ENCODE results near the gene NDC1.

Gene NDC1

GRCh38 chr1:53727461-53728092, 110.5 kb downstream of the NDC1 start:
- no peak for ATAC-seq
- TF ChIP-seq ZFP3 (CRISPR knock-in tag; IDR thresholded peaks at IDR 0.05) (no peak), TSHZ2 (CRISPR knock-in tag; IDR thresholded peaks at IDR 0.05) (no peak)

GRCh38 chr1:53726009-53726600, 112.0 kb downstream of the NDC1 start:
- TF ChIP-seq ZFP30 (CRISPR knock-in tag; IDR thresholded peaks at IDR 0.05) (no peak), PATZ1 (CRISPR knock-in tag; IDR thresholded peaks at IDR 0.05; ENCODE audit: borderline replicate concordance) (no peak), ESRRG (CRISPR knock-in tag; IDR thresholded peaks at IDR 0.05) (no peak), ZNF8 (CRISPR knock-in tag; IDR thresholded peaks at IDR 0.05) (no peak), CSRNP3 (CRISPR knock-in tag; IDR thresholded peaks at IDR 0.05) (no peak), ZFP3 (CRISPR knock-in tag; IDR thresholded peaks at IDR 0.05) (no peak)
- ATAC-seq = no peak

- TF ChIP-seq BACH2 (CRISPR knock-in tag; IDR thresholded peaks at IDR 0.05; ENCODE audit: borderline replicate concordance) = no peak
- no peak for TF ChIP-seq RARB (CRISPR knock-in tag; IDR thresholded peaks at IDR 0.05)
- no peak for TF ChIP-seq TSHZ2 (CRISPR knock-in tag; IDR thresholded peaks at IDR 0.05)
- no peak for TF ChIP-seq GLIS3 (CRISPR knock-in tag; IDR thresholded peaks at IDR 0.05)
- no peak for TF ChIP-seq POU6F1 (CRISPR knock-in tag; IDR thresholded peaks at IDR 0.05; ENCODE audit: borderline replicate concordance, low read depth)
- no peak for TF ChIP-seq CSRNP3 (CRISPR knock-in tag; IDR thresholded peaks at IDR 0.05)
- TF ChIP-seq CREB5 (CRISPR knock-in tag; IDR thresholded peaks at IDR 0.05; ENCODE audit: low read depth) = no peak
- TF ChIP-seq ZNF565 (CRISPR knock-in tag; conservative IDR thresholded peaks at IDR 0.05; ENCODE audit: low read depth) = no peak
- TF ChIP-seq ZNF8 (CRISPR knock-in tag; IDR thresholded peaks at IDR 0.05) = no peak
- no peak for TF ChIP-seq ZFP30 (CRISPR knock-in tag; IDR thresholded peaks at IDR 0.05)
- TF ChIP-seq ARNTL (CRISPR knock-in tag; IDR thresholded peaks at IDR 0.05; ENCODE audit: borderline replicate concordance, low read depth) = no peak
- no peak for TF ChIP-seq TCF4 (CRISPR knock-in tag; IDR thresholded peaks at IDR 0.05; ENCODE audit: borderline replicate concordance)
- TF ChIP-seq ESRRG (CRISPR knock-in tag; IDR thresholded peaks at IDR 0.05) = no peak
- TF ChIP-seq ZNF70 (CRISPR knock-in tag; IDR thresholded peaks at IDR 0.05) = no peak
- no peak for TF ChIP-seq OSR1 (CRISPR knock-in tag; IDR thresholded peaks at IDR 0.05)
- TF ChIP-seq PATZ1 (CRISPR knock-in tag; IDR thresholded peaks at IDR 0.05; ENCODE audit: borderline replicate concordance) = no peak
- ATAC-seq = peak; percentile 55; the same call in 2 of the 3 replicates
These were observed 112.8 kb downstream of the NDC1 start for GRCh38 chr1:53725238-53725689.

Measured in SK-N-SH treated with all-trans-retinoic acid at 6 μM for 48 hours (cell line).